Right lobe of liver (tissue), 4 donors: ENCODE data around the gene NR2C2AP.

ENCODE experiments used
- CTCF ChIP-seq, 4 donors: fragments of 200-600 bp in 3 of 4; fragments of 450-650 bp in 1 of 4; IDR thresholded peaks; one replicate each; pipeline versions ENCODE4 v1.5.1 to v1.8.0; 2016 to 2022; ENCODE audit warnings: antibody characterized with exemption in 4 of 4, mild to moderate bottlenecking in 2 of 4
- POLR2A ChIP-seq: fragments of 450-650 bp; IDR thresholded peaks from one replicate; pipeline ENCODE4 v1.6.1; 2017; ENCODE audit warnings: antibody characterized with exemption, mild to moderate bottlenecking
- donor health status: DM: no; HTN: no; CAD: no.
- donor health status: DM: no; HTN: no; CAD: no.
- donor health status: DM: no; HTN: yes; CAD: no.

GRCh38 chr19:19181488-19181998 is 21.7 kb downstream of the NR2C2AP start:
- TF ChIP-seq CTCF (IDR thresholded peaks at IDR 0.05) (no peak), POLR2A (no peak)
